Suprapubic skin (tissue), 3 donors: Measurements from ENCODE around the gene SNX14.

Experiments
- EP300 ChIP-seq: sonication (generic); formaldehyde crosslinking; IDR thresholded peaks from one replicate; pipeline ENCODE4 v1.6.1; 2017; ENCODE audit warnings: antibody characterized with exemption
- TF ChIP-seq, protein P1 (sequence below), 2 donors: fragments of 200-600 bp in 1 of 2; fragments of 450-650 bp in 1 of 2; sonication (generic) in 1 of 2; IDR thresholded peaks; one replicate each; pipeline ENCODE4 v1.5.1; 2016 to 2019; ENCODE audit warnings: antibody characterized with exemption in 2 of 2, mild to moderate bottlenecking in 1 of 2, moderate library complexity in 1 of 2

DNA sequence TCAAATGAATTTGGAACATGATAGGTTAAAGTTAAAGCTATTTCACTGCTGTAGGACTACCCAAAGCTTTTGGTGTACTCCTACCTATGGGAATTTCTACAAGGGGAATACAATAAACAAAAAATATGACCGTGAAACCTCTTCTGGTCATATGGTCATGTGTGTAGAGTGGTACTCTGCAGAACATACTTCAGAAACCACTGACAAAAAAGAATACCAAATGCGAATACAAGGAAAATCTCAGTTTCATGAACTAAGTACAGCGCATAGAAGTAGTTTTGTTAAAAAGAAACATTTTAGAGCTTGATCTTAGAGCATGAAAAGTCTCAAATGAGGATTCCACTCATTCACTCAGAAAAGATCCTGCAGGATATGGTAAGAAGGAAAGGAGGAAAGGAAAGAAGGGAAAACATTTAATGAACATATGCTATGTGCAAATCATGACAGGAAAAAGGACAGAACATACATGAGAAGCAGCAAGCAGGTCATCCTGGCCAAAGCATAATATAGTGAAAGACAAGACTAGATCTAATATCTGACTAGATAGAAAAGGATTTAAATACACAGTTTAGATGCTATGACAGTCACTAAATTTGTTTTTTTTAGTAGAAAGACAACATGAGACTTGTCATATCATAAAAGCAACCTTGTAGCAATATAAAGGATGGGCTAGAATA is 36.5 kb downstream of the SNX14 start:
- no peak for TF ChIP-seq EP300
- TF ChIP-seq, protein P1, sequence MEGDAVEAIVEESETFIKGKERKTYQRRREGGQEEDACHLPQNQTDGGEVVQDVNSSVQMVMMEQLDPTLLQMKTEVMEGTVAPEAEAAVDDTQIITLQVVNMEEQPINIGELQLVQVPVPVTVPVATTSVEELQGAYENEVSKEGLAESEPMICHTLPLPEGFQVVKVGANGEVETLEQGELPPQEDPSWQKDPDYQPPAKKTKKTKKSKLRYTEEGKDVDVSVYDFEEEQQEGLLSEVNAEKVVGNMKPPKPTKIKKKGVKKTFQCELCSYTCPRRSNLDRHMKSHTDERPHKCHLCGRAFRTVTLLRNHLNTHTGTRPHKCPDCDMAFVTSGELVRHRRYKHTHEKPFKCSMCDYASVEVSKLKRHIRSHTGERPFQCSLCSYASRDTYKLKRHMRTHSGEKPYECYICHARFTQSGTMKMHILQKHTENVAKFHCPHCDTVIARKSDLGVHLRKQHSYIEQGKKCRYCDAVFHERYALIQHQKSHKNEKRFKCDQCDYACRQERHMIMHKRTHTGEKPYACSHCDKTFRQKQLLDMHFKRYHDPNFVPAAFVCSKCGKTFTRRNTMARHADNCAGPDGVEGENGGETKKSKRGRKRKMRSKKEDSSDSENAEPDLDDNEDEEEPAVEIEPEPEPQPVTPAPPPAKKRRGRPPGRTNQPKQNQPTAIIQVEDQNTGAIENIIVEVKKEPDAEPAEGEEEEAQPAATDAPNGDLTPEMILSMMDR (IDR thresholded peaks at IDR 0.05), result no peak
